Measurements from ENCODE around the gene GID8.

Gene GID8

GRCh38 chr20:62938105-62938888, at the start of gene GID8:
Gene GID8 (plus strand): TSS chr20:62938147. CDS start chr20:62941503, 3,356 bp downstream.
- in situ Hi-C loops (cut with HindIII; ENCODE audit: low sequenced_read_pairs), result no loop called here

GRCh38 chr20:62888406-62888805, 49.5 kb upstream of the GID8 start:
- in situ Hi-C loops (cut with HindIII; ENCODE audit: low sequenced_read_pairs), result no loop called here

GRCh38 chr20:62888910-62889309, 49.0 kb upstream of the GID8 start:
- in situ Hi-C loops (cut with HindIII; ENCODE audit: low sequenced_read_pairs), result no loop called here

- in situ Hi-C loops (cut with HindIII; ENCODE audit: low sequenced_read_pairs), result no loop called here
These were observed 48.5 kb upstream of the GID8 start for GRCh38 chr20:62889411-62889810.

GRCh38 chr20:62889871-62890270, 48.1 kb upstream of the GID8 start:
- in situ Hi-C loops (cut with HindIII; ENCODE audit: low sequenced_read_pairs), result no loop called here

- in situ Hi-C loops (cut with HindIII; ENCODE audit: low sequenced_read_pairs), result no loop called here
These were observed 47.5 kb upstream of the GID8 start for GRCh38 chr20:62890444-62890843.

GRCh38 chr20:62891111-62891510, 46.8 kb upstream of the GID8 start:
- in situ Hi-C loops (cut with HindIII; ENCODE audit: low sequenced_read_pairs), result no loop called here

GRCh38 chr20:62892348-62893304, 45.3 kb upstream of the GID8 start:
- in situ Hi-C loops (cut with HindIII; ENCODE audit: low sequenced_read_pairs), result no loop called here

- in situ Hi-C loops (cut with HindIII; ENCODE audit: low sequenced_read_pairs), result no loop called here
These were observed 44.2 kb upstream of the GID8 start for GRCh38 chr20:62893700-62894099.

GRCh38 chr20:62894261-62894660, 43.7 kb upstream of the GID8 start:
- in situ Hi-C loops (cut with HindIII; ENCODE audit: low sequenced_read_pairs), result no loop called here

- in situ Hi-C loops (cut with HindIII; ENCODE audit: low sequenced_read_pairs), result no loop called here
These were observed 42.4 kb upstream of the GID8 start for GRCh38 chr20:62895539-62895938.

GRCh38 chr20:62896526-62896925, 41.4 kb upstream of the GID8 start:
- in situ Hi-C loops (cut with HindIII; ENCODE audit: low sequenced_read_pairs), result no loop called here

- in situ Hi-C loops (cut with HindIII; ENCODE audit: low sequenced_read_pairs), result no loop called here
These were observed 40.3 kb upstream of the GID8 start for GRCh38 chr20:62897666-62898065.

GRCh38 chr20:62898093-62898964, 39.6 kb upstream of the GID8 start:
- in situ Hi-C loops (cut with HindIII; ENCODE audit: low sequenced_read_pairs), result no loop called here

GRCh38 chr20:62898970-62899632, 38.8 kb upstream of the GID8 start:
- in situ Hi-C loops (cut with HindIII; ENCODE audit: low sequenced_read_pairs), result no loop called here

GRCh38 chr20:62899633-62900051, 38.3 kb upstream of the GID8 start:
- in situ Hi-C loops (cut with HindIII; ENCODE audit: low sequenced_read_pairs), result no loop called here

- in situ Hi-C loops (cut with HindIII; ENCODE audit: low sequenced_read_pairs), result no loop called here
These were observed 37.8 kb upstream of the GID8 start for GRCh38 chr20:62900052-62900691.

- in situ Hi-C loops (cut with HindIII; ENCODE audit: low sequenced_read_pairs), result no loop called here
These were observed 37.0 kb upstream of the GID8 start for GRCh38 chr20:62900692-62901584.

GRCh38 chr20:62901891-62902290, 36.1 kb upstream of the GID8 start:
- in situ Hi-C loops (cut with HindIII; ENCODE audit: low sequenced_read_pairs), result no loop called here

Measured in DLD1 (cell line).